Mesenchymal stem cell (in vitro differentiated cells and primary cell): ENCODE data around the gene TTLL1.

ENCODE experiments used
- DNase-seq: peaks from one replicate; pipeline ENCODE4 v3.0.0-alpha.2; 2013
- H2AFZ ChIP-seq: one replicate; pipeline ENCODE4 v1.6.1; 2013; ENCODE audit warnings: low read depth, mild to moderate bottlenecking, control low read depth, inconsistent platforms, low read length, moderate library complexity
- H2AK5ac ChIP-seq: 2 replicates; pipeline ENCODE4 v1.6.1; 2013; ENCODE audit warnings: low read length, moderate library complexity, mild to moderate bottlenecking, inconsistent platforms; ENCODE audit not compliant: severe bottlenecking
- H2BK120ac ChIP-seq: one replicate; pipeline ENCODE4 v1.6.1; 2013; ENCODE audit warnings: low read depth, mild to moderate bottlenecking, inconsistent platforms, low read length, moderate library complexity
- H2BK12ac ChIP-seq, 2 experiments: one replicate each; pipeline ENCODE4 v1.6.1; 2013; ENCODE audit warnings: inconsistent platforms in 2 of 2, low read length in 2 of 2, mild to moderate bottlenecking in 2 of 2, moderate library complexity in 2 of 2, control low read depth in 1 of 2
- H2BK15ac ChIP-seq: one replicate; pipeline ENCODE4 v1.6.1; 2013; ENCODE audit warnings: mild to moderate bottlenecking, low read depth, inconsistent platforms; ENCODE audit not compliant: poor library complexity, severe bottlenecking
- H2BK5ac ChIP-seq: 2 replicates; pipeline ENCODE4 v1.6.1; 2013; ENCODE audit warnings: low read depth, mild to moderate bottlenecking, low read length, control low read depth, inconsistent platforms; ENCODE audit not compliant: poor library complexity, severe bottlenecking
- H3K14ac ChIP-seq, 2 experiments: one replicate each; pipeline ENCODE4 v1.6.1; 2013; ENCODE audit warnings: inconsistent platforms in 2 of 2, low read length in 2 of 2, control low read depth in 1 of 2, mild to moderate bottlenecking in 1 of 2, moderate library complexity in 1 of 2
- H3K18ac ChIP-seq, 2 experiments: one replicate each; pipeline ENCODE4 v1.6.1; 2013; ENCODE audit warnings: inconsistent platforms in 2 of 2, low read length in 2 of 2, control low read depth in 1 of 2, low read depth in 1 of 2, mild to moderate bottlenecking in 1 of 2
- H3K23ac ChIP-seq, 2 experiments: one replicate each; pipeline ENCODE4 v1.6.1; 2013; ENCODE audit warnings: inconsistent platforms in 2 of 2, low read length in 2 of 2, mild to moderate bottlenecking in 2 of 2, moderate library complexity in 2 of 2, control low read depth in 1 of 2
- H3K27ac ChIP-seq: 2 replicates; pipeline ENCODE4 v1.5.1; 2013; ENCODE audit warnings: mild to moderate bottlenecking, moderate library complexity, low read length, control low read depth, inconsistent platforms; ENCODE audit not compliant: poor library complexity, severe bottlenecking
- H3K27me3 ChIP-seq, 2 experiments: 2 replicates each; pipeline versions ENCODE4 v1.6.1 to v1.7.0; 2013; ENCODE audit warnings: low read length in 2 of 2, mild to moderate bottlenecking in 2 of 2, moderate library complexity in 2 of 2, control low read depth in 1 of 2, inconsistent platforms in 1 of 2; ENCODE audit not compliant: control insufficient read depth in 1 of 2, insufficient read depth in 1 of 2
- H3K36me3 ChIP-seq, 2 experiments: 2 replicates each; pipeline versions ENCODE4 v1.6.1 to v1.7.0; 2013; ENCODE audit warnings: low read length in 2 of 2, control low read depth in 1 of 2, inconsistent platforms in 1 of 2, low read depth in 1 of 2, mild to moderate bottlenecking in 1 of 2; ENCODE audit not compliant: insufficient read depth in 2 of 2, control insufficient read depth in 1 of 2
- H3K4ac ChIP-seq, 2 experiments: one replicate each; pipeline ENCODE4 v1.6.1; 2013; ENCODE audit warnings: inconsistent platforms in 2 of 2, low read length in 2 of 2, mild to moderate bottlenecking in 2 of 2, moderate library complexity in 2 of 2, control low read depth in 1 of 2, low read depth in 1 of 2
- H3K4me1 ChIP-seq: 2 replicates; pipeline ENCODE4 v1.6.1; 2013; ENCODE audit warnings: low read depth, low read length, control low read depth; ENCODE audit not compliant: control insufficient read depth, insufficient read depth
- H3K4me2 ChIP-seq: 2 replicates; pipeline ENCODE4 v1.6.1; 2013; ENCODE audit warnings: low read length, mild to moderate bottlenecking, inconsistent platforms; ENCODE audit not compliant: poor library complexity, severe bottlenecking
- H3K4me3 ChIP-seq, 2 experiments: 2 replicates each; pipeline versions ENCODE4 v1.5.1 to v1.7.0; 2013; ENCODE audit warnings: low read length in 2 of 2, mild to moderate bottlenecking in 2 of 2, control low read depth in 1 of 2, low read depth in 1 of 2; ENCODE audit not compliant: insufficient read depth in 1 of 2
- H3K79me1 ChIP-seq: replicated peaks from 2 replicates; pipeline ENCODE4 v1.6.1; 2013; ENCODE audit warnings: mild to moderate bottlenecking, control low read depth, low read length, inconsistent platforms; ENCODE audit not compliant: poor library complexity, severe bottlenecking
- H3K9ac ChIP-seq: 2 replicates; pipeline ENCODE4 v1.7.0; 2013; ENCODE audit warnings: mild to moderate bottlenecking, low read length, moderate library complexity
- H3K9me3 ChIP-seq: 2 replicates; pipeline ENCODE4 v1.7.0; 2013; ENCODE audit warnings: mild to moderate bottlenecking, low read length; ENCODE audit not compliant: control insufficient read depth
- H4K8ac ChIP-seq: one replicate; pipeline ENCODE4 v1.6.1; 2013; ENCODE audit warnings: inconsistent platforms, mild to moderate bottlenecking, low read length, moderate library complexity
- H4K91ac ChIP-seq: one replicate; pipeline ENCODE4 v1.6.1; 2013; ENCODE audit warnings: mild to moderate bottlenecking, low read length, inconsistent platforms
- WGBS: methylation state at CpG from one replicate; pipeline ENCODE4 v1.1.7; 2013; ENCODE audit warnings: mixed read lengths; 5-methylcytosine and 5-hydroxymethylcytosine counted together

Gene TTLL1

GRCh38 chr22:43042101-43042780 lies 47.0 kb downstream of the TTLL1 start:
- DNase-seq = no peak
- no peak overlapping the region for H3K4ac ChIP-seq
- H3K9ac ChIP-seq = no peak overlapping the region
- no peak overlapping the region for H2AFZ ChIP-seq
- WGBS = 91% methylated on average over 20 of the region's 20 CpGs
- peaks cover 4% of the 10 kb centered on the region in 2 experiments for H3K36me3 ChIP-seq
- H3K4me2 ChIP-seq = peak overlapping the region; percentile 57
- H3K23ac ChIP-seq = no peak overlapping the region
- H4K91ac ChIP-seq = no peak overlapping the region
- no peaks in the 10 kb centered on the region for H3K9me3 ChIP-seq
- H3K18ac ChIP-seq = no peak overlapping the region
- H3K27me3 ChIP-seq = no peaks in the 10 kb centered on the region
- peak overlapping the region; percentile 13 for H3K27ac ChIP-seq
- no peak overlapping the region for H2BK12ac ChIP-seq
- no peaks in the 10 kb centered on the region for H3K79me1 ChIP-seq
- H2BK120ac ChIP-seq = no peak overlapping the region
- H3K4me3 ChIP-seq = no peak overlapping the region
- H2AK5ac ChIP-seq = no peak overlapping the region
- H2BK15ac ChIP-seq = peak overlapping the region; percentile 30
- H3K14ac ChIP-seq = no peak overlapping the region
- H4K8ac ChIP-seq = no peak overlapping the region
- H3K4me1 ChIP-seq = peaks cover 11% of the 10 kb centered on the region
- H2BK5ac ChIP-seq = no peak overlapping the region

GRCh38 chr22:43039800-43040199 lies 49.4 kb downstream of the TTLL1 start:
- Histone ChIP-seq H3K9me3 (no peaks in the 10 kb centered on the region), H3K9ac (no peak overlapping the region), H3K27ac (no peak overlapping the region), H3K4ac (no peak overlapping the region), H2BK5ac (no peak overlapping the region), H2BK15ac (no peak overlapping the region), H2AK5ac (peak overlapping the region; percentile 30), H3K14ac (no peak overlapping the region), H3K36me3 (peaks cover 0 to 4% of the 10 kb centered on the region in 2 experiments), H2AFZ (no peak overlapping the region), H3K4me3 (no peak overlapping the region), H3K4me2 (no peak overlapping the region), H3K27me3 (no peaks in the 10 kb centered on the region), H4K8ac (no peak overlapping the region), H3K4me1 (peaks cover 26% of the 10 kb centered on the region), H3K79me1 (no peaks in the 10 kb centered on the region), H3K18ac (no peak overlapping the region), H3K23ac (no peak overlapping the region), H2BK120ac (no peak overlapping the region), H4K91ac (no peak overlapping the region), H2BK12ac (no peak overlapping the region)
- WGBS = 85% methylated on average over 12 of the region's 13 CpGs
- DNase-seq = no peak

- no peak overlapping the region for H3K9ac ChIP-seq
- no peak overlapping the region for H2BK12ac ChIP-seq
- no peak overlapping the region for H3K4me3 ChIP-seq
- H3K36me3 ChIP-seq = peaks cover 0 to 4% of the 10 kb centered on the region in 2 experiments
- 90% methylated on average over 15 of the region's 15 CpGs for WGBS
- no peak overlapping the region for H3K18ac ChIP-seq
- no peak overlapping the region for H3K14ac ChIP-seq
- H3K27me3 ChIP-seq = no peaks in the 10 kb centered on the region
- H2AK5ac ChIP-seq = no peak overlapping the region
- H3K4me2 ChIP-seq = no peak overlapping the region
- DNase-seq = no peak
- no peak overlapping the region for H2BK120ac ChIP-seq
- peaks cover 26% of the 10 kb centered on the region for H3K4me1 ChIP-seq
- no peaks in the 10 kb centered on the region for H3K79me1 ChIP-seq
- H4K91ac ChIP-seq = no peak overlapping the region
- H3K4ac ChIP-seq = no peak overlapping the region
- no peak overlapping the region for H2BK15ac ChIP-seq
- no peaks in the 10 kb centered on the region for H3K9me3 ChIP-seq
- H4K8ac ChIP-seq = no peak overlapping the region
- no peak overlapping the region for H2BK5ac ChIP-seq
- H3K27ac ChIP-seq = no peak overlapping the region
- H3K23ac ChIP-seq = no peak overlapping the region
- H2AFZ ChIP-seq = no peak overlapping the region
These were observed 50.9 kb downstream of the TTLL1 start for GRCh38 chr22:43038325-43038724.

DNA sequence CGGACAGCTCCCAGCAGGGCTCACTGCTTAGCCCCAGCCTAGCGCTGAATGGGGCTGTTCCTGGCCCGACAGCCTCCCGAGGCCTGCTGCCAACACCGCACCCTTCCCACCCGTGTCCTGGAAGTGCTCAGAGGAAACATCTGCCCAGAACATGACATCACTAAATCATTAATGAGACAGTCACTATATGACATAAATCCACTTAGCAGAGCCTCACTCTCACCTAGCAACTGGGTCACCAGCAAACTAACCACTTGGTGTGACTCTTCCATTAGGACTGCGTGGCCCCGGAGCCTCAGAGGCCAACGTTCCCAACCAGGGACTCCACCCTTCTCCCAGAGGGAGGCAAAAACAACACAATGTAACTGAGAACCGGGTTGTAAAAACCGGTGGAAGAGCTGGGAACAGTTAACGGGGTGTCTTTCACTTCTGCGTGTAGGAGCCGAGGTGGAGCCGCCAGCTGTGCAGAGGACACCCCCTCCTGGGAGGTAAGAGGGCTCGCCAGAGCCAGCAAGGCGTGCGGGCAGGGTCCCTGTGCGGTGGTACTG lies 52.8 kb downstream of the TTLL1 start:
- no peak overlapping the region for H3K27ac ChIP-seq
- peak overlapping the region; percentile 71 for H3K9ac ChIP-seq
- H3K4me3 ChIP-seq = no peak overlapping the region
- H2AK5ac ChIP-seq = no peak overlapping the region
- no peaks in the 10 kb centered on the region for H3K27me3 ChIP-seq
- no peak overlapping the region for H3K18ac ChIP-seq
- peak; percentile 49 for DNase-seq
- peaks cover 0 to 4% of the 10 kb centered on the region in 2 experiments for H3K36me3 ChIP-seq
- no peak overlapping the region for H2BK12ac ChIP-seq
- no peak overlapping the region for H3K23ac ChIP-seq
- H3K4me1 ChIP-seq = peaks cover 16% of the 10 kb centered on the region
- 74% methylated on average over 19 of the region's 19 CpGs for WGBS
- no peak overlapping the region for H2BK120ac ChIP-seq
- no peak overlapping the region for H2BK15ac ChIP-seq
- H3K9me3 ChIP-seq = no peaks in the 10 kb centered on the region
- H3K4ac ChIP-seq = no peak overlapping the region
- H4K8ac ChIP-seq = no peak overlapping the region
- H3K79me1 ChIP-seq = no peaks in the 10 kb centered on the region
- H2BK5ac ChIP-seq = no peak overlapping the region
- H3K4me2 ChIP-seq = no peak overlapping the region
- no peak overlapping the region for H2AFZ ChIP-seq
- no peak overlapping the region for H3K14ac ChIP-seq
- H4K91ac ChIP-seq = no peak overlapping the region
